Panc1 (cell line): Measurements from ENCODE around the gene ZBTB8OS. TPM values are rescaled to one million over a fixed set of nuclear protein-coding genes. Genes with fewer than 3 reads are reported as not detected.

ENCODE experiments used
- ATAC-seq: fragments of 200-7000 bp; cut with Tn5 transposase; 2 replicates; pipeline ENCODE4 v1.9.1; 2020; ENCODE audit warnings: mild to moderate bottlenecking, moderate library complexity
- BruUV-seq: library from RNA; stranded (reverse); fragments of 400-500 nt; replicated peaks from 2 replicates; lab custom pipeline; 2021; lab: Mats Ljungman, UMichigan
- CTCF ChIA-PET: fragments of 300-600 bp; sonication (Branson Sonifier 250); formaldehyde crosslinking; loops from one replicate; lab custom pipeline; 2022; ENCODE audit warnings: antibody characterized with exemption; lab: Charles Lee
- POLR2A ChIA-PET: fragments of 300-600 bp; sonication (Branson Sonifier 250); formaldehyde crosslinking; loops from one replicate; lab custom pipeline; 2022; ENCODE audit warnings: antibody characterized with exemption; lab: Charles Lee
- DNase-seq: peaks from one replicate; pipeline ENCODE4 v3.0.0-alpha.2; 2010; ENCODE audit warnings: low read depth, low spot score
- H3K27ac ChIP-seq: 2 replicates; pipeline ENCODE4 v1.5.1; 2011; ENCODE audit warnings: mild to moderate bottlenecking, low read length, inconsistent platforms
- H3K27me3 ChIP-seq: fragments of 200-500 bp; sonication (Bioruptor generic); 2 replicates; pipeline ENCODE4 v1.6.0; 2014; ENCODE audit warnings: low read length, inconsistent platforms; ENCODE audit not compliant: control insufficient read depth, insufficient read depth
- H3K36me3 ChIP-seq: fragments of 200-500 bp; sonication (Bioruptor generic); 2 replicates; pipeline ENCODE4 v1.5.1; 2014; ENCODE audit warnings: inconsistent platforms, mild to moderate bottlenecking, low read length, moderate library complexity; ENCODE audit not compliant: control insufficient read depth, insufficient read depth
- H3K4me1 ChIP-seq: 2 replicates; pipeline ENCODE4 v1.5.1; 2011; ENCODE audit warnings: inconsistent platforms, mild to moderate bottlenecking, low read length, moderate library complexity; ENCODE audit not compliant: control insufficient read depth, insufficient read depth
- H3K4me3 ChIP-seq, 2 experiments: 2 replicates each; pipeline ENCODE4 v1.5.1; 2011 to 2012; ENCODE audit warnings: low read depth in 2 of 2, low read length in 2 of 2, mild to moderate bottlenecking in 2 of 2, inconsistent platforms in 1 of 2, moderate library complexity in 1 of 2
- H3K9me3 ChIP-seq: fragments of 200-500 bp; sonication (Bioruptor generic); 2 replicates; pipeline ENCODE4 v1.5.1; 2014; ENCODE audit warnings: low read depth, mild to moderate bottlenecking, inconsistent platforms, low read length, moderate library complexity; ENCODE audit not compliant: control insufficient read depth, insufficient read depth
- POLR2AphosphoS5 ChIP-seq: IDR thresholded peaks from 2 replicates; pipeline ENCODE4 v1.6.1; 2012; ENCODE audit warnings: mild to moderate bottlenecking, low read depth, low read length, moderate library complexity
- SIN3A ChIP-seq: IDR thresholded peaks from 2 replicates; pipeline ENCODE4 v1.6.1; 2012; ENCODE audit warnings: low read depth, mild to moderate bottlenecking, low read length, moderate library complexity, borderline replicate concordance; ENCODE audit not compliant: insufficient read depth
- TCF7L2 ChIP-seq: IDR thresholded peaks from 2 replicates; pipeline ENCODE4 v1.6.1; 2011; ENCODE audit warnings: mild to moderate bottlenecking, low read depth, low read length, inconsistent platforms
- in situ Hi-C: cut with HindIII; loops from 2 replicates; pipeline ENCODE4 v1.10.0; 2016; ENCODE audit warnings: low sequenced_read_pairs, low pct_unique_long_range_greater_than_20kb
- intact Hi-C: fragments of 100-400 bp; cut with micrococcal nuclease; formaldehyde crosslinking; loops from one replicate; pipeline ENCODE4 v1.10.0; 2022; ENCODE audit not compliant: unreplicated experiment
- total RNA-seq: library from RNA; stranded (reverse); gene quantifications from one replicate; pipeline ENCODE4 v1.2.1, GENCODE V29; 2021; ENCODE audit not compliant: unreplicated experiment
- TF ChIP-seq, protein P1 (sequence below): fragments of 450-650 bp; IDR thresholded peaks from 2 replicates; pipeline ENCODE4 v1.5.1; 2017; ENCODE audit warnings: mild to moderate bottlenecking
- TF ChIP-seq, protein P2 (sequence below), 2 experiments: IDR thresholded peaks; 2 replicates each; pipeline ENCODE4 v1.6.1; 2011 to 2012; ENCODE audit warnings: low read depth in 2 of 2, control low read depth in 1 of 2, low read length in 1 of 2, mild to moderate bottlenecking in 1 of 2, moderate library complexity in 1 of 2; ENCODE audit not compliant: insufficient read depth in 1 of 2

The ZBTB8OS gene
- total RNA-seq, 1 experiment from 2014 or later = 78.9 TPM

DNA sequence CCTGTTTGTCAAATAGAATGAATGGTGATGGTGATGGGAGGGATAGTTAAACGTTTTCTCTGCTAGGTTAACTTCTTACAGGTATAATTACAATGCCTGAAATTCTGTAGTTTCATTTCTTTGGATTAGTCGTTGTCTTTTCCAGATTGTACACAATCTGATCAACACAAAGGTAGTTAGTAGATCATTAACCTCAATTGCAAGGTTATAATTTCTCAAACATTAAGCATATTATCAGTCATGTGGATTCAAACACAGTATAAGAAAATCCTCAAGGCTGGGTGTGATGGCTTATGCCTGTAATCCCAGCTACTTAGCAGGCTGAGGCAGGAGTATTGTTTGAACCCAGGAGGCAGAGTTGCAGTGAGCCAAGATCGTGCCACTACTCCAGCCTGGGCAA is 31.6 kb upstream of the ZBTB8OS start:
- DNase-seq (no peak), ATAC-seq (no peak)
- no peaks in the 10 kb centered on the region for H3K27me3 ChIP-seq
- in situ Hi-C loops (no loop called here), intact Hi-C loops (no loop called here)
- TF ChIP-seq SIN3A (no peak), POLR2AphosphoS5 (no peak), TCF7L2 (no peak)
- TF ChIP-seq, protein P1, sequence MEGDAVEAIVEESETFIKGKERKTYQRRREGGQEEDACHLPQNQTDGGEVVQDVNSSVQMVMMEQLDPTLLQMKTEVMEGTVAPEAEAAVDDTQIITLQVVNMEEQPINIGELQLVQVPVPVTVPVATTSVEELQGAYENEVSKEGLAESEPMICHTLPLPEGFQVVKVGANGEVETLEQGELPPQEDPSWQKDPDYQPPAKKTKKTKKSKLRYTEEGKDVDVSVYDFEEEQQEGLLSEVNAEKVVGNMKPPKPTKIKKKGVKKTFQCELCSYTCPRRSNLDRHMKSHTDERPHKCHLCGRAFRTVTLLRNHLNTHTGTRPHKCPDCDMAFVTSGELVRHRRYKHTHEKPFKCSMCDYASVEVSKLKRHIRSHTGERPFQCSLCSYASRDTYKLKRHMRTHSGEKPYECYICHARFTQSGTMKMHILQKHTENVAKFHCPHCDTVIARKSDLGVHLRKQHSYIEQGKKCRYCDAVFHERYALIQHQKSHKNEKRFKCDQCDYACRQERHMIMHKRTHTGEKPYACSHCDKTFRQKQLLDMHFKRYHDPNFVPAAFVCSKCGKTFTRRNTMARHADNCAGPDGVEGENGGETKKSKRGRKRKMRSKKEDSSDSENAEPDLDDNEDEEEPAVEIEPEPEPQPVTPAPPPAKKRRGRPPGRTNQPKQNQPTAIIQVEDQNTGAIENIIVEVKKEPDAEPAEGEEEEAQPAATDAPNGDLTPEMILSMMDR = no peak
- TF ChIP-seq, protein P2, sequence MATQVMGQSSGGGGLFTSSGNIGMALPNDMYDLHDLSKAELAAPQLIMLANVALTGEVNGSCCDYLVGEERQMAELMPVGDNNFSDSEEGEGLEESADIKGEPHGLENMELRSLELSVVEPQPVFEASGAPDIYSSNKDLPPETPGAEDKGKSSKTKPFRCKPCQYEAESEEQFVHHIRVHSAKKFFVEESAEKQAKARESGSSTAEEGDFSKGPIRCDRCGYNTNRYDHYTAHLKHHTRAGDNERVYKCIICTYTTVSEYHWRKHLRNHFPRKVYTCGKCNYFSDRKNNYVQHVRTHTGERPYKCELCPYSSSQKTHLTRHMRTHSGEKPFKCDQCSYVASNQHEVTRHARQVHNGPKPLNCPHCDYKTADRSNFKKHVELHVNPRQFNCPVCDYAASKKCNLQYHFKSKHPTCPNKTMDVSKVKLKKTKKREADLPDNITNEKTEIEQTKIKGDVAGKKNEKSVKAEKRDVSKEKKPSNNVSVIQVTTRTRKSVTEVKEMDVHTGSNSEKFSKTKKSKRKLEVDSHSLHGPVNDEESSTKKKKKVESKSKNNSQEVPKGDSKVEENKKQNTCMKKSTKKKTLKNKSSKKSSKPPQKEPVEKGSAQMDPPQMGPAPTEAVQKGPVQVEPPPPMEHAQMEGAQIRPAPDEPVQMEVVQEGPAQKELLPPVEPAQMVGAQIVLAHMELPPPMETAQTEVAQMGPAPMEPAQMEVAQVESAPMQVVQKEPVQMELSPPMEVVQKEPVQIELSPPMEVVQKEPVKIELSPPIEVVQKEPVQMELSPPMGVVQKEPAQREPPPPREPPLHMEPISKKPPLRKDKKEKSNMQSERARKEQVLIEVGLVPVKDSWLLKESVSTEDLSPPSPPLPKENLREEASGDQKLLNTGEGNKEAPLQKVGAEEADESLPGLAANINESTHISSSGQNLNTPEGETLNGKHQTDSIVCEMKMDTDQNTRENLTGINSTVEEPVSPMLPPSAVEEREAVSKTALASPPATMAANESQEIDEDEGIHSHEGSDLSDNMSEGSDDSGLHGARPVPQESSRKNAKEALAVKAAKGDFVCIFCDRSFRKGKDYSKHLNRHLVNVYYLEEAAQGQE (IDR thresholded peaks at IDR 0.05; ENCODE audit: insufficient read depth in 1 of 2, low read depth in 2 of 2, low read length in 1 of 2) = no peak
- ChIA-PET POLR2A (no interaction called here), CTCF (no interaction called here)
- peaks cover 51% of the 10 kb centered on the region for H3K36me3 ChIP-seq
- no peak overlapping the region for H3K27ac ChIP-seq
- TSS peak; percentile 13 for BruUV-seq
- no peak overlapping the region for H3K4me3 ChIP-seq
- no peaks in the 10 kb centered on the region for H3K9me3 ChIP-seq
- H3K4me1 ChIP-seq = no peaks in the 10 kb centered on the region

GRCh38 chr1:32681509-32681908 is 31.2 kb upstream of the ZBTB8OS start:
- ChIA-PET CTCF (no interaction called here), POLR2A (no interaction called here)
- intact Hi-C loops = no loop called here
- no TSS peak for BruUV-seq
- Histone ChIP-seq H3K27me3 (no peaks in the 10 kb centered on the region), H3K27ac (no peak overlapping the region), H3K36me3 (peaks cover 55% of the 10 kb centered on the region), H3K9me3 (no peaks in the 10 kb centered on the region), H3K4me1 (no peaks in the 10 kb centered on the region), H3K4me3 (no peak overlapping the region)
- no peak for ATAC-seq
- no peak for DNase-seq
- in situ Hi-C loops = no loop called here
- TF ChIP-seq, protein P2 (IDR thresholded peaks at IDR 0.05; ENCODE audit: insufficient read depth in 1 of 2, low read depth in 2 of 2, low read length in 1 of 2) = no peak
- TF ChIP-seq, protein P1 = no peak
- no peak for TF ChIP-seq TCF7L2
- no peak for TF ChIP-seq SIN3A
- TF ChIP-seq POLR2AphosphoS5 = no peak
